GM23338 (cell line): ENCODE measurements around the gene WNT2B. TPM values are rescaled to one million over a fixed set of nuclear protein-coding genes. Genes with fewer than 3 reads are reported as not detected.

Source experiments
- ATAC-seq: fragments of 200-7000 bp; cut with Tn5 transposase; 3 replicates; pipeline ENCODE4 v1.9.1; 2020
- DNase-seq: peaks from one replicate; pipeline ENCODE4 v3.0.0-alpha.2; 2015; ENCODE audit warnings: low spot score
- H2AFZ ChIP-seq: fragments of 200-600 bp; sonication (generic); 2 replicates; pipeline ENCODE4 v1.8.0; 2016; ENCODE audit warnings: antibody characterized with exemption, mild to moderate bottlenecking, moderate library complexity
- H3F3A ChIP-seq: fragments of 200-600 bp; sonication (generic); replicated peaks from 2 replicates; pipeline ENCODE4 v1.8.0; 2017; ENCODE audit warnings: antibody characterized with exemption, mixed run types, low read depth
- H3K27ac ChIP-seq: fragments of 200-600 bp; sonication (generic); 2 replicates; pipeline ENCODE4 v1.6.1; 2016; ENCODE audit warnings: low read depth
- H3K27me3 ChIP-seq: fragments of 200-600 bp; sonication (generic); 2 replicates; pipeline ENCODE4 v1.8.0; 2016; ENCODE audit warnings: mild to moderate bottlenecking, mixed run types, moderate library complexity; ENCODE audit not compliant: insufficient read depth
- H3K36me3 ChIP-seq: fragments of 200-600 bp; sonication (generic); 2 replicates; pipeline ENCODE4 v1.8.0; 2016; ENCODE audit warnings: mild to moderate bottlenecking; ENCODE audit not compliant: insufficient read depth
- H3K4me1 ChIP-seq: fragments of 200-600 bp; sonication (generic); 2 replicates; pipeline ENCODE4 v1.8.0; 2016; ENCODE audit warnings: mild to moderate bottlenecking, moderate library complexity; ENCODE audit not compliant: insufficient read depth
- H3K4me2 ChIP-seq: fragments of 200-600 bp; sonication (generic); 2 replicates; pipeline ENCODE4 v1.7.1; 2017; ENCODE audit warnings: mixed run types
- H3K4me3 ChIP-seq: fragments of 200-600 bp; sonication (generic); 2 replicates; pipeline ENCODE4 v1.6.1; 2016; ENCODE audit warnings: mixed run types
- H3K79me2 ChIP-seq: fragments of 200-600 bp; sonication (generic); replicated peaks from 2 replicates; pipeline ENCODE4 v1.8.0; 2017; ENCODE audit warnings: mild to moderate bottlenecking; ENCODE audit not compliant: insufficient read depth
- H3K9me2 ChIP-seq: fragments of 200-600 bp; sonication (generic); 2 replicates; pipeline ENCODE4 v1.8.0; 2017; ENCODE audit not compliant: insufficient read depth
- H4K20me1 ChIP-seq: fragments of 200-600 bp; sonication (generic); replicated peaks from 2 replicates; pipeline ENCODE4 v1.8.0; 2017; ENCODE audit warnings: mild to moderate bottlenecking; ENCODE audit not compliant: insufficient read depth
- H3K27ac Mint-ChIP-seq: 2 replicates; pipeline ENCODE4 v1.8.0; 2020; ENCODE audit warnings: inconsistent platforms, mild to moderate bottlenecking, moderate library complexity, mixed read lengths
- H3K27me3 Mint-ChIP-seq: 3 replicates; pipeline ENCODE4 v1.8.0; 2022; ENCODE audit warnings: low read depth, mild to moderate bottlenecking, moderate library complexity, mixed read lengths, inconsistent platforms; ENCODE audit not compliant: insufficient read depth, poor library complexity
- H3K36me3 Mint-ChIP-seq: 3 replicates; pipeline ENCODE4 v1.8.0; 2021; ENCODE audit warnings: low read depth, mild to moderate bottlenecking, inconsistent platforms, moderate library complexity, mixed read lengths
- H3K4me1 Mint-ChIP-seq: 3 replicates; pipeline ENCODE4 v1.8.0; 2020; ENCODE audit warnings: mild to moderate bottlenecking, inconsistent platforms, mixed read lengths
- H3K4me3 Mint-ChIP-seq: 3 replicates; pipeline ENCODE4 v1.8.0; 2021; ENCODE audit warnings: moderate library complexity, mild to moderate bottlenecking, inconsistent platforms, mixed read lengths
- H3K9me3 Mint-ChIP-seq: 3 replicates; pipeline ENCODE4 v1.8.0; 2020; ENCODE audit warnings: moderate library complexity, mild to moderate bottlenecking, inconsistent platforms, mixed read lengths
- CREB1 ChIP-seq: fragments of 250-450 bp; sonication (Bioruptor Pico); IDR thresholded peaks from 2 replicates; pipeline ENCODE4 v1.5.0; 2020; ENCODE audit warnings: low read depth, mild to moderate bottlenecking, moderate library complexity
- EZH2phosphoT487 ChIP-seq: fragments of 200-600 bp; sonication (generic); IDR thresholded peaks from one replicate; pipeline ENCODE4 v1.8.1; 2018; ENCODE audit warnings: antibody characterized with exemption; ENCODE audit not compliant: unreplicated experiment
- JUNB ChIP-seq: IDR thresholded peaks from one replicate; pipeline ENCODE4 v1.6.1; 2016; ENCODE audit warnings: antibody characterized with exemption; ENCODE audit not compliant: unreplicated experiment
- NANOG ChIP-seq: IDR thresholded peaks from 2 replicates; pipeline ENCODE4 v1.6.1; 2016; ENCODE audit warnings: antibody characterized with exemption, borderline replicate concordance
- POLR2AphosphoS5 ChIP-seq: IDR thresholded peaks from 2 replicates; pipeline ENCODE4 v1.6.1; 2016; ENCODE audit warnings: antibody characterized with exemption, low read depth
- ZNF114 ChIP-seq: fragments of 250-450 bp; sonication (Bioruptor Pico); IDR thresholded peaks from 2 replicates; pipeline ENCODE4 v1.5.0; 2020; ENCODE audit warnings: mild to moderate bottlenecking, moderate library complexity
- ZNF331 ChIP-seq: fragments of 250-450 bp; sonication (Bioruptor Pico); IDR thresholded peaks from 2 replicates; pipeline ENCODE4 v1.5.0; 2020; ENCODE audit warnings: low read depth, mild to moderate bottlenecking, moderate library complexity
- ZNF462 ChIP-seq: fragments of 250-450 bp; sonication (Bioruptor Pico); IDR thresholded peaks from 2 replicates; pipeline ENCODE4 v1.5.0; 2020; ENCODE audit warnings: mild to moderate bottlenecking, moderate library complexity
- polyA plus RNA-seq: library from polyadenylated mRNA; unstranded; fragments of >200 nt; fragmentation: Nextera tagmentation; extraction: Ambion mirVana; gene quantifications from 2 replicates; pipeline ENCODE4 v1.2.1, GENCODE V29; 2016
- total RNA-seq: library from RNA; depleted of rRNA; stranded (reverse); fragments of >200 nt; shearing (Covaris generic); gene quantifications from 2 replicates; pipeline ENCODE4 v1.2.3, GENCODE V29; 2014
- TF ChIP-seq, protein P1 (sequence below): IDR thresholded peaks from one replicate; pipeline ENCODE4 v1.6.1; 2018; ENCODE audit warnings: antibody characterized with exemption; ENCODE audit not compliant: unreplicated experiment
- TF ChIP-seq, protein P2 (sequence below), 2 experiments: fragments of 200-600 bp in 1 of 2; sonication (generic) in 1 of 2; conservative IDR thresholded peaks; 2 replicates each; pipeline versions ENCODE4 v1.5.1 to v1.6.1; 2016 to 2017; ENCODE audit warnings: antibody characterized with exemption in 2 of 2, low read depth in 2 of 2, mild to moderate bottlenecking in 2 of 2, moderate library complexity in 1 of 2

The WNT2B gene
- total and polyA plus RNA-seq, 2 experiments from 2014 or later, result 0.50 to 0.90 TPM

GRCh38 chr1:112516141-112516540, 7.4 kb downstream of the WNT2B start (continued):
- TF ChIP-seq ZNF462 (CRISPR knock-in tag) (no peak), EZH2phosphoT487 (no peak), NANOG (no peak), ZNF331 (CRISPR knock-in tag) (no peak)
- TF ChIP-seq, protein P1, sequence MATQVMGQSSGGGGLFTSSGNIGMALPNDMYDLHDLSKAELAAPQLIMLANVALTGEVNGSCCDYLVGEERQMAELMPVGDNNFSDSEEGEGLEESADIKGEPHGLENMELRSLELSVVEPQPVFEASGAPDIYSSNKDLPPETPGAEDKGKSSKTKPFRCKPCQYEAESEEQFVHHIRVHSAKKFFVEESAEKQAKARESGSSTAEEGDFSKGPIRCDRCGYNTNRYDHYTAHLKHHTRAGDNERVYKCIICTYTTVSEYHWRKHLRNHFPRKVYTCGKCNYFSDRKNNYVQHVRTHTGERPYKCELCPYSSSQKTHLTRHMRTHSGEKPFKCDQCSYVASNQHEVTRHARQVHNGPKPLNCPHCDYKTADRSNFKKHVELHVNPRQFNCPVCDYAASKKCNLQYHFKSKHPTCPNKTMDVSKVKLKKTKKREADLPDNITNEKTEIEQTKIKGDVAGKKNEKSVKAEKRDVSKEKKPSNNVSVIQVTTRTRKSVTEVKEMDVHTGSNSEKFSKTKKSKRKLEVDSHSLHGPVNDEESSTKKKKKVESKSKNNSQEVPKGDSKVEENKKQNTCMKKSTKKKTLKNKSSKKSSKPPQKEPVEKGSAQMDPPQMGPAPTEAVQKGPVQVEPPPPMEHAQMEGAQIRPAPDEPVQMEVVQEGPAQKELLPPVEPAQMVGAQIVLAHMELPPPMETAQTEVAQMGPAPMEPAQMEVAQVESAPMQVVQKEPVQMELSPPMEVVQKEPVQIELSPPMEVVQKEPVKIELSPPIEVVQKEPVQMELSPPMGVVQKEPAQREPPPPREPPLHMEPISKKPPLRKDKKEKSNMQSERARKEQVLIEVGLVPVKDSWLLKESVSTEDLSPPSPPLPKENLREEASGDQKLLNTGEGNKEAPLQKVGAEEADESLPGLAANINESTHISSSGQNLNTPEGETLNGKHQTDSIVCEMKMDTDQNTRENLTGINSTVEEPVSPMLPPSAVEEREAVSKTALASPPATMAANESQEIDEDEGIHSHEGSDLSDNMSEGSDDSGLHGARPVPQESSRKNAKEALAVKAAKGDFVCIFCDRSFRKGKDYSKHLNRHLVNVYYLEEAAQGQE, result no peak

DNA sequence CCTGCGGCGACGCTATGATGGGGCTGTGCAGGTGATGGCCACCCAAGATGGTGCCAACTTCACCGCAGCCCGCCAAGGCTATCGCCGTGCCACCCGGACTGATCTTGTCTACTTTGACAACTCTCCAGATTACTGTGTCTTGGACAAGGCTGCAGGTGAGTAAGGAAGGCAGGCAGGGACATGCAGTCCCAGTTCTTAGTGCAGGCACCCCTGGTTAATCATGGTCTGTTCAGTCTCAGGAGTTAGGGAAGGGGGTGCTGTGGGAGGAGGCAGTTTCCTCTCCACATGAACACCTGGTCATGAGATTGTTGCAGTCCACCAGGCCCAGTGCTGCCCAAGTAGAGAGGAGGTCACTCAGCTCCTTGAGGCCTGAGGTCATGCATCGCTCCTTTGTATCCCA, 8.5 kb downstream of the WNT2B start:
- peaks cover 10% of the 10 kb centered on the region for H3K27me3 ChIP-seq
- no peaks in the 10 kb centered on the region for H3K9me2 ChIP-seq
- no peak overlapping the region for H3K27ac Mint-ChIP-seq
- H3K36me3 Mint-ChIP-seq, result no peaks in the 10 kb centered on the region
- H3K27me3 Mint-ChIP-seq, result no peaks in the 10 kb centered on the region
- no peaks in the 10 kb centered on the region for H3K36me3 ChIP-seq
- H2AFZ ChIP-seq, result no peak overlapping the region
- H3F3A ChIP-seq, result no peaks in the 10 kb centered on the region
- H3K4me2 ChIP-seq, result no peak overlapping the region
- no peak overlapping the region for H3K4me3 ChIP-seq
- H3K4me1 Mint-ChIP-seq, result peaks cover 7% of the 10 kb centered on the region; the same call in 2 of the 3 replicates
- no peak for ATAC-seq
- H3K4me1 ChIP-seq, result 0 out of 2 replicates have a peak, but pooled peaks cover 2% of the 10 kb centered on the region
- no peaks in the 10 kb centered on the region for H3K79me2 ChIP-seq
- no peak for DNase-seq
- no peak overlapping the region for H3K27ac ChIP-seq
- H3K9me3 Mint-ChIP-seq, result no peaks in the 10 kb centered on the region
- no peak overlapping the region for H3K4me3 Mint-ChIP-seq
- H4K20me1 ChIP-seq, result no peaks in the 10 kb centered on the region
- no peak for TF ChIP-seq EZH2phosphoT487
- TF ChIP-seq ZNF114 (CRISPR knock-in tag), result no peak
- TF ChIP-seq JUNB, result no peak
- TF ChIP-seq, protein P2, sequence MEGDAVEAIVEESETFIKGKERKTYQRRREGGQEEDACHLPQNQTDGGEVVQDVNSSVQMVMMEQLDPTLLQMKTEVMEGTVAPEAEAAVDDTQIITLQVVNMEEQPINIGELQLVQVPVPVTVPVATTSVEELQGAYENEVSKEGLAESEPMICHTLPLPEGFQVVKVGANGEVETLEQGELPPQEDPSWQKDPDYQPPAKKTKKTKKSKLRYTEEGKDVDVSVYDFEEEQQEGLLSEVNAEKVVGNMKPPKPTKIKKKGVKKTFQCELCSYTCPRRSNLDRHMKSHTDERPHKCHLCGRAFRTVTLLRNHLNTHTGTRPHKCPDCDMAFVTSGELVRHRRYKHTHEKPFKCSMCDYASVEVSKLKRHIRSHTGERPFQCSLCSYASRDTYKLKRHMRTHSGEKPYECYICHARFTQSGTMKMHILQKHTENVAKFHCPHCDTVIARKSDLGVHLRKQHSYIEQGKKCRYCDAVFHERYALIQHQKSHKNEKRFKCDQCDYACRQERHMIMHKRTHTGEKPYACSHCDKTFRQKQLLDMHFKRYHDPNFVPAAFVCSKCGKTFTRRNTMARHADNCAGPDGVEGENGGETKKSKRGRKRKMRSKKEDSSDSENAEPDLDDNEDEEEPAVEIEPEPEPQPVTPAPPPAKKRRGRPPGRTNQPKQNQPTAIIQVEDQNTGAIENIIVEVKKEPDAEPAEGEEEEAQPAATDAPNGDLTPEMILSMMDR (conservative IDR thresholded peaks at IDR 0.05; ENCODE audit: low read depth in 2 of 2), result no peak
- no peak for TF ChIP-seq POLR2AphosphoS5
- no peak for TF ChIP-seq ZNF331 (CRISPR knock-in tag)
- TF ChIP-seq, protein P1, result no peak
- TF ChIP-seq NANOG, result no peak
- TF ChIP-seq CREB1, result no peak
